A549 (cell line): Measurements from ENCODE around the gene ETFB. TPM values are rescaled to one million over a fixed set of nuclear protein-coding genes. Genes with fewer than 3 reads are reported as not detected.

Experiments used
- ATAC-seq, 2 experiments: fragments of 200-7000 bp in 1 of 2; fragments of >200 bp in 1 of 2; cut with Nextera tagmentation in 1 of 2; cut with Tn5 transposase in 1 of 2; 3 replicates each; pipeline versions ENCODE4 v1.8.0 to v1.9.1; 2018 to 2020; ENCODE audit warnings: mild to moderate bottlenecking in 1 of 2, moderate library complexity in 1 of 2
- CTCF ChIA-PET: fragments of 300-600 bp; sonication (Branson Sonifier 250); formaldehyde crosslinking; extraction: SDS; loops from one replicate; lab custom pipeline; 2021; ENCODE audit warnings: antibody characterized with exemption, inconsistent platforms; lab: Yijun Ruan, JAX
- POLR2A ChIA-PET: fragments of 350-600 bp; formaldehyde crosslinking; extraction: SDS; loops from one replicate; lab custom pipeline; 2021; ENCODE audit warnings: antibody characterized with exemption, inconsistent platforms; lab: Yijun Ruan, JAX
- DNase-seq, 2 experiments: peaks; one replicate each; pipeline versions ENCODE4 v3.0.0 to v3.0.0-alpha.2; 2011 to 2016; ENCODE audit warnings: low read depth in 1 of 2, low spot score in 1 of 2
- FAIRE-seq: peaks from 2 replicates; lab custom pipeline; 2011; peaks lifted over from hg19 to GRCh38; lab: Jason Lieb, UNC
- H3K27ac ChIP-seq, 2 experiments: fragments of >200 bp; sonication (Bioruptor Twin); formaldehyde crosslinking; 3 replicates each; pipeline ENCODE4 v1.5.1; 2016 to 2017
- H3K4me1 ChIP-seq: fragments of >200 bp; sonication (Bioruptor Twin); formaldehyde crosslinking; 3 replicates; pipeline ENCODE4 v1.6.1; 2016
- H3K4me2 ChIP-seq: fragments of >200 bp; sonication (Bioruptor Twin); formaldehyde crosslinking; 3 replicates; pipeline ENCODE4 v1.6.1; 2016
- H3K4me3 ChIP-seq: fragments of >200 bp; sonication (Bioruptor Twin); formaldehyde crosslinking; 3 replicates; pipeline ENCODE4 v1.5.1; 2016
- H3K9me3 ChIP-seq: fragments of >200 bp; sonication (Bioruptor Twin); formaldehyde crosslinking; 3 replicates; pipeline ENCODE4 v1.6.1; 2016
- ATOH8 ChIP-seq: fragments of 250-450 bp; sonication (Bioruptor Pico); IDR thresholded peaks from 2 replicates; pipeline ENCODE4 v1.5.0; 2020; ENCODE audit warnings: low read depth, mild to moderate bottlenecking, moderate library complexity
- BCL3 ChIP-seq: fragments of >200 bp; sonication (Bioruptor Twin); formaldehyde crosslinking; IDR thresholded peaks from 3 replicates; pipeline ENCODE4 v1.6.1; 2016
- CBX2 ChIP-seq: fragments of 200-600 bp; sonication (generic); IDR thresholded peaks from 2 replicates; pipeline ENCODE4 v1.6.1; 2016; ENCODE audit warnings: low read depth, mild to moderate bottlenecking, borderline replicate concordance
- CHD4 ChIP-seq: fragments of 200-600 bp; sonication (generic); IDR thresholded peaks from 2 replicates; pipeline ENCODE4 v1.6.1; 2016; ENCODE audit warnings: antibody characterized with exemption, mild to moderate bottlenecking, borderline replicate concordance
- CTCF ChIP-seq: fragments of >200 bp; sonication (Bioruptor Twin); formaldehyde crosslinking; IDR thresholded peaks from 3 replicates; pipeline ENCODE4 v1.5.1; 2016
- E2F6 ChIP-seq: IDR thresholded peaks from 2 replicates; pipeline ENCODE4 v1.6.1; 2012; ENCODE audit warnings: low read depth, borderline replicate concordance
- EHF ChIP-seq: fragments of 250-450 bp; sonication (Bioruptor Pico); IDR thresholded peaks from 2 replicates; pipeline ENCODE4 v1.5.0; 2020; ENCODE audit warnings: mild to moderate bottlenecking
- ELK1 ChIP-seq: fragments of 150-350 bp; IDR thresholded peaks from 2 replicates; pipeline ENCODE4 v1.6.1; 2014; ENCODE audit warnings: low read depth, mild to moderate bottlenecking, low read length
- EP300 ChIP-seq, 2 experiments: fragments of >200 bp; sonication (Bioruptor Twin); formaldehyde crosslinking; IDR thresholded peaks; 2 replicates in 1 of 2; 3 replicates in 1 of 2; pipeline ENCODE4 v1.6.1; 2016 to 2017
- FOSB ChIP-seq: fragments of 250-450 bp; sonication (Bioruptor Pico); IDR thresholded peaks from 2 replicates; pipeline ENCODE4 v1.5.0; 2020; ENCODE audit warnings: mild to moderate bottlenecking, moderate library complexity
- FOSL2 ChIP-seq, 2 experiments: fragments of 450-650 bp in 1 of 2; fragments of >200 bp in 1 of 2; sonication (Bioruptor Twin) in 1 of 2; formaldehyde crosslinking; IDR thresholded peaks; 2 replicates each; pipeline versions ENCODE4 v1.5.0 to v1.6.1; 2016 to 2020; ENCODE audit warnings: mild to moderate bottlenecking in 1 of 2, moderate library complexity in 1 of 2
- FOXS1 ChIP-seq: fragments of 250-450 bp; sonication (Bioruptor Pico); IDR thresholded peaks from 2 replicates; pipeline ENCODE4 v1.5.0; 2020; ENCODE audit warnings: mild to moderate bottlenecking, moderate library complexity
- HDAC2 ChIP-seq: fragments of 200-600 bp; sonication (generic); IDR thresholded peaks from 2 replicates; pipeline ENCODE4 v1.6.1; 2016
- HES2 ChIP-seq: fragments of >200 bp; sonication (Bioruptor Twin); formaldehyde crosslinking; IDR thresholded peaks from 2 replicates; pipeline ENCODE4 v1.6.1; 2016
- HEYL ChIP-seq: fragments of 250-450 bp; sonication (Bioruptor Pico); IDR thresholded peaks from 2 replicates; pipeline ENCODE4 v1.8.0; 2021; ENCODE audit warnings: mild to moderate bottlenecking, moderate library complexity
- HMGXB4 ChIP-seq: fragments of 250-450 bp; sonication (Bioruptor Pico); IDR thresholded peaks from 2 replicates; pipeline ENCODE4 v1.5.0; 2021; ENCODE audit warnings: mild to moderate bottlenecking, moderate library complexity, borderline replicate concordance
- JUNB ChIP-seq: fragments of >200 bp; sonication (Bioruptor Twin); formaldehyde crosslinking; IDR thresholded peaks from 2 replicates; pipeline ENCODE4 v1.6.1; 2016
- KDM5A ChIP-seq: fragments of 200-600 bp; sonication (generic); IDR thresholded peaks from 2 replicates; pipeline ENCODE4 v1.6.1; 2016; ENCODE audit warnings: antibody characterized with exemption, mild to moderate bottlenecking
- RAD21 ChIP-seq, 2 experiments: fragments of >200 bp in 1 of 2; sonication (Bioruptor Twin) in 1 of 2; formaldehyde crosslinking in 1 of 2; IDR thresholded peaks in 1 of 2; conservative IDR thresholded peaks in 1 of 2; 2 replicates in 1 of 2; 3 replicates in 1 of 2; pipeline ENCODE4 v1.6.1; 2012 to 2018; ENCODE audit warnings: inconsistent platforms in 1 of 2
- ZC3H11A ChIP-seq: fragments of 450-650 bp; IDR thresholded peaks from 2 replicates; pipeline ENCODE4 v1.6.1; 2014; ENCODE audit warnings: antibody characterized with exemption, mild to moderate bottlenecking
- WGBS: methylation state at CpG from one replicate; pipeline ENCODE4 v1.1.6; 2017; ENCODE audit errors: missing lambda C conversion rate; 5-methylcytosine and 5-hydroxymethylcytosine counted together
- polyA plus RNA-seq, 4 experiments: library from polyadenylated mRNA; depleted of rRNA in 3 of 4; stranded (reverse); fragments of >200 nt; fragmentation: RNase III in 1 of 4; extraction: RNeasy Plus Mini Kit Qiagen cat#74134 plus additional on column Dnase treatment in 1 of 4; gene quantifications; 2 replicates in 3 of 4; 3 replicates in 1 of 4; pipeline ENCODE4 v1.2.3, GENCODE V29; 2011 to 2017

Gene ETFB
- polyA plus RNA-seq, 2 of the 4 experiments (the other 2 are of a cell fraction), result 149 to 267 TPM

- H3K9me3 ChIP-seq, result no peaks in the 10 kb centered on the region
- 85% methylated on average over 8 of the region's 14 CpGs for WGBS
Observed at GRCh38 chr19:51389143-51389542, 23.0 kb upstream of the ETFB start.

GRCh38 chr19:51387924-51388389 is 21.8 kb upstream of the ETFB start, which contains the start of gene LIM2:
Gene LIM2, minus strand, starts transcription at chr19:51387974. Its CDS starts 531 bp downstream, at chr19:51387443.
- Histone ChIP-seq H3K27ac (no peak within 1 kb of the TSS), H3K4me2 (no peak within 1 kb of the TSS), H3K9me3 (no peaks in the 10 kb centered on the region), H3K4me1 (no peaks in the 10 kb centered on the region), H3K4me3 (no peak within 1 kb of the TSS)
- ChIA-PET POLR2A (interaction anchor here (0.9 kb wide), 1 partner anchor 48 kb away, joined by 4 read pairs; no protein-coding TSS in a partner anchor), CTCF (interaction anchor here (1.5 to 2.0 kb wide), 2 partner anchors 11 to 21 kb away, joined by 3 to 14 read pairs; no protein-coding TSS in a partner anchor)
- no peak; a peak in 1 of 6 replicates for ATAC-seq
- FAIRE-seq, result no peak
- 89% methylated on average over 15 of the region's 15 CpGs for WGBS
- TF ChIP-seq FOSB (no peak), FOXS1 (CRISPR knock-in tag) (no peak), KDM5A (no peak), EP300 (IDR thresholded peaks at IDR 0.05) (no peak), BCL3 (no peak), CTCF (no peak), ELK1 (no peak), ATOH8 (CRISPR knock-in tag) (no peak), JUNB (no peak), HDAC2 (no peak), E2F6 (no peak), ZC3H11A (no peak), FOSL2 (IDR thresholded peaks at IDR 0.05) (no peak), FOSL2 (CRISPR knock-in tag; IDR thresholded peaks at IDR 0.05) (no peak), HES2 (no peak)
- DNase-seq, result no peak

More at GRCh38 chr19:51389143-51389542, 23.0 kb upstream of the ETFB start:
- peaks cover 3% of the 10 kb centered on the region; the same call in 1 of the 3 replicates for H3K4me1 ChIP-seq
- TF ChIP-seq CHD4 (no peak), EHF (CRISPR knock-in tag) (no peak), RAD21 (conservative IDR thresholded peaks at IDR 0.05 in 1 of 2, IDR thresholded peaks at IDR 0.05 in 1 of 2) (no peak), HEYL (CRISPR knock-in tag) (no peak), BCL3 (no peak), HMGXB4 (CRISPR knock-in tag) (no peak), CBX2 (no peak)
- H3K4me2 ChIP-seq, result no peak overlapping the region
- ChIA-PET CTCF (interaction anchor here (0.6 to 2.0 kb wide), 3 partner anchors 9 to 275 kb away, joined by 4 to 14 read pairs (median 4); no protein-coding TSS in a partner anchor), POLR2A (no interaction called here)
- no peak overlapping the region for H3K4me3 ChIP-seq
- DNase-seq (no peak), ATAC-seq (no peak), FAIRE-seq (no peak)
- H3K27ac ChIP-seq, result no peak overlapping the region
